DMS79 (cell line): ENCODE data around the gene CR1.
"Not testable (repeated sequence)": the region's sequence is repeated elsewhere in the genome, so short reads cannot be mapped to it uniquely, and the experiment has no call there.

Experiments
- DNase-seq: peaks from one replicate; lab custom pipeline; 2025; lab: John Stamatoyannopoulos, UW

Gene CR1

GRCh38 chr1:207676153-207676552 is 180.2 kb downstream of the CR1 start:
- DNase-seq: no peak

- not testable (repeated sequence) for DNase-seq
Measured at GRCh38 chr1:207680590-207681388, 184.8 kb downstream of the CR1 start.

GRCh38 chr1:207682872-207683434 is 187.0 kb downstream of the CR1 start:
- not testable (repeated sequence) for DNase-seq

GRCh38 chr1:207690551-207690950 is 194.6 kb downstream of the CR1 start:
- not testable (repeated sequence) for DNase-seq

GRCh38 chr1:207691010-207691409 is 195.1 kb downstream of the CR1 start:
- no peak for DNase-seq
